D721Med (cell line): ENCODE results near the gene MYL10.

ENCODE experiments used
- DNase-seq: peaks from one replicate; pipeline ENCODE4 v3.0.0; 2011; ENCODE audit warnings: low spot score; ENCODE audit not compliant: insufficient read length
- FAIRE-seq: peaks from 2 replicates; lab custom pipeline; 2011; peaks lifted over from hg19 to GRCh38; lab: Jason Lieb, UNC
- TF ChIP-seq, protein P1 (sequence below): IDR thresholded peaks from 2 replicates; pipeline ENCODE4 v1.5.1; 2012; ENCODE audit warnings: mild to moderate bottlenecking, control low read depth; ENCODE audit not compliant: insufficient read depth; ENCODE audit errors: missing control alignments

MYL10 gene

DNA sequence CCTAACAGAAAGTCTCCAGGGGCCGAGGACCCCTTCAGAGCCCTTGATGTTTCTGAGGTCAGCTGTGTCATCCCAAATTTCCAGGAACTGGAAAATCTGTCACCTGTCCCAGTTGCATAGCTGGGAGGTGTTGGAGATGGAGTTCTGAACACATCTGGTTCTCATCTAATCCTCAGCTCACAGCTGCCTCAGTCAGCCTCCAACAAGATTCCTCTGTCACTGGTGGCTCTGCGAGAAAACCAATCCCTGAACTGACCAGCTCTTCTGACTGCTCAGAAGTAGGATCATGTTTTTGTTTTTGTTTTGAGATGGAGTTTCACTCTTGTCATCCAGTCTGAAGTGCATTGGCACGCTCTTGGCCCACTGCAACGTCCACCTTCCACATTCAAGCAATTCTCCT lies 37.6 kb upstream of the MYL10 start:
- DNase-seq (no peak), FAIRE-seq (no peak)
- TF ChIP-seq, protein P1, sequence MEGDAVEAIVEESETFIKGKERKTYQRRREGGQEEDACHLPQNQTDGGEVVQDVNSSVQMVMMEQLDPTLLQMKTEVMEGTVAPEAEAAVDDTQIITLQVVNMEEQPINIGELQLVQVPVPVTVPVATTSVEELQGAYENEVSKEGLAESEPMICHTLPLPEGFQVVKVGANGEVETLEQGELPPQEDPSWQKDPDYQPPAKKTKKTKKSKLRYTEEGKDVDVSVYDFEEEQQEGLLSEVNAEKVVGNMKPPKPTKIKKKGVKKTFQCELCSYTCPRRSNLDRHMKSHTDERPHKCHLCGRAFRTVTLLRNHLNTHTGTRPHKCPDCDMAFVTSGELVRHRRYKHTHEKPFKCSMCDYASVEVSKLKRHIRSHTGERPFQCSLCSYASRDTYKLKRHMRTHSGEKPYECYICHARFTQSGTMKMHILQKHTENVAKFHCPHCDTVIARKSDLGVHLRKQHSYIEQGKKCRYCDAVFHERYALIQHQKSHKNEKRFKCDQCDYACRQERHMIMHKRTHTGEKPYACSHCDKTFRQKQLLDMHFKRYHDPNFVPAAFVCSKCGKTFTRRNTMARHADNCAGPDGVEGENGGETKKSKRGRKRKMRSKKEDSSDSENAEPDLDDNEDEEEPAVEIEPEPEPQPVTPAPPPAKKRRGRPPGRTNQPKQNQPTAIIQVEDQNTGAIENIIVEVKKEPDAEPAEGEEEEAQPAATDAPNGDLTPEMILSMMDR, result no peak

DNA sequence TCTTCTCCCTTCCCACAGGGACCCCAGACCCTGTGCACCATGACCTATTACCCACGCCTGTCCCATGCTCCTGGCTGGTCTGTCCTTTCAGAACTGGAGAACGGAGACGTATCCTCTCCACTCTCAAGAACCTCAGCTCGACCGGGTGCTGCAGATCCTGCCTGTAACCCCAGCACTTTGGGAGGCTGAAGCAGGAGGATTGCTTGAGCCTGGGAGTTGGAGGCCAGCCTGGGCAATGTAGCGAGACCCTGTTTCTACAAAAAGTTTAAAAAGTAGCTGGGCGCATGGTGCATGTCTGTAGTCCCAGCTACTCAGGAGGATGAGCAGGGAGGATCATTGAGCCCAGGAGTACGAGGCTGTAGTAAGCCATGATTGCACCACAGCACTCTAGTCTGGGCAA lies 37.2 kb upstream of the MYL10 start:
- FAIRE-seq, result no peak
- DNase-seq, result no peak
- TF ChIP-seq, protein P1, result no peak

DNA sequence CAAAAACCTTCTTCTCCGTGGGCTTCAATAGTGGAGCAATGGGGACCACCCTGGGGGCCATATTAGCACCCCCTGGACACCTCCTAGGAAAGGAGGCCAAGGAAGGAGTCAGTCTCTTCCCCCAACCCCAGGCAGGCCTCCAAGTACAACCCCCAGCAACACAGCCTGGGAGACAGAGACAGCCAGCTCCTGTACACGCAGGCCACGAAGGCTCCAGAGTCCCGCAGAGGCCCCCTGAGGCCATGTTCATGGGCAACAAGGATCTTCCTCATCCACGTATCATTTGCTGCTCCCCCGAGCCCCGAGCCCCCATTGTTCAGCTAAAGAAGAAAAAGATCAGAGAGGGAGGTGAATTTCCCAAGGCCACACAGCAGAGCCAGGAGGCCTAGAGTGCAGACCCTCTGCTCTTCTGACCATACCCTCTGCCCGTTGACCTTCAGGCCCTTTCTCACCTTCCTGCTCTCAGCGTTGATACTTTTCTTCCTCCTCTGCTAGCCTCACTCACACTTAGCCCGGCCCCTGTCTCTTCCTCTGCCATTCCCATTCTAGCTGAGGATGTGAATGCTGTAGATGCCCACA lies 35.9 kb upstream of the MYL10 start:
- FAIRE-seq, result no peak
- DNase-seq, result no peak
- TF ChIP-seq, protein P1, result no peak

DNA sequence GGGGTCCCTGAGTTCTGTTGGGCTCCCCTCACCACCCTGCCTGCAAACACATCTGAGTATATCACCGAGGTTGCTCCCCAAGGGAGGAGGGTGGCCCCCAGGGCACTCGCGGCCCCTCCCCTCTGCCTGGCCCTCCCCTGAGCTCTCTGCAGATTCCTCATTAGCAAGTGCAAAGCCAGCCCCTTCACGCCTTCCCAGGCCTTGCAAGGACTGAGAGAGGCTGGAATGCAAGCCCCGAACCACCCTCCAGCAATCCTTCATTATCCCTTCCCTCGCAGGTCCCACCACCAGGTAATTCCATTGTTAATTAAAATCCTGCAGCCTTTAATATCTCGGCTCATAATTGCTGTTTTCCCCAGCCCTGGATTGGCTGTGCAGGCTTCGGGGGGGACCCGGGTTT lies 35.3 kb upstream of the MYL10 start:
- DNase-seq (no peak), FAIRE-seq (no peak)
- TF ChIP-seq, protein P1, result no peak

DNA sequence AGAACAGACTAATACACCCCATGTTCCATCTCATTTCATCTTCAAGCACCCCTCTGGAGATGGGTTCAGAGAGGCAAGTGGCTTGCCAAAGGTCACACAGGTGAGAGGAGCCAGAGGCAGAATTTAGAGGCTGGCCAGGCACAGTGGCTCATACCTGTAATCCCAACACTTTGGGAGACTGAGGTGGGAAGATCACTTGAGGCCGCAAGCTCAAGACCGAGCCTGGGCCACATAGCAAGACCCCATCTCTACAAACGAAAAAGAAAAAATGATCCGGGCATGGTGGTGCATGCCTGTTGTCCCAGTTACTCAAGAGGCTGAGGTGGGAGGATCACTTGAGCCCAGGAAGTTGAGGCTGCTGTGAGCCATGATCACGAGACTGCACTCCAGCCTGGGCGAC lies 34.7 kb upstream of the MYL10 start:
- DNase-seq (no peak), FAIRE-seq (no peak)
- TF ChIP-seq, protein P1, result no peak

DNA sequence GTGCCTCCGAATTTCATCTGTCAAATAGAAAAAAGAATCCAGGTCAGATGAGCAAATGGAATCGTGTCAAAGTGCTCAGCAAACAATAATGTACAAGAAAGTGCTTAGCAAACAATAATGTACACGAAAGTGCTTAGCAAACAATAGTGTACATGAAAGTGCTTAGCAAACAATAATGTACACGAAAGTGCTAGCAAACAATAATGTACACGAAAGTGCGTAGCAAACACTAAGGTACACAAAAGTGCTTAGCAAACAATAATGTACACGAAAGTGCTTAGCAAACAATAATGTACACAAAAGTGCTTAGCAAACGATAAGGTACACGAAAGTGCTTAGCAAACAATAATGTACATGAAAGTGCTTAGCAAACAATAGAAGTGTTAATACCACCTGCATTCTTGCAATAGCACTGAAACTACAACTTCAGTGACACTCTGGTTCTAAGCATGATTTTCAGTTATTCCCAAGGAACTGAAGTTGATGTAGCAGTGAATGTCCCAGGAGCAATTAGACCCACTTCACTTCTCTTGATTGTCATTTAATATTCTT lies 33.4 kb upstream of the MYL10 start:
- no peak for FAIRE-seq

DNA sequence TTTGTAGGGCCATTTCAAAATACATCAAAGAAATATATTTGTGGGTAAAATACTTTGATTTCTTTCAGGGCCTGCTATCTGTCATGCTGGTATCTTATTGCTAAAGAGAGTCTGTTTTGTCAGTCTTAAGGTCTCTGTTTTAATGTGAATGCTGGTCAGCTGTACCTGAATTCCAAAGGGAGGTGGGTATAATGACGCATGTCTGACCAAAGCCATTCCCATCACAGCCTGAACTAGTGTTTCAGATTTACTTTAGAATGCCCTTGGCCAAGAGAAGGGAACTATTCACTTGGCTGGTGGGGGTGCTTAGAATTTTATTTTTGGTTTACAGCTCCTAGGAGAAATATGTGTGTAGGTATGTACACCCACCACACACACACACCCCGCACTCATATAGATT lies 30.6 kb upstream of the MYL10 start:
- FAIRE-seq (no peak), DNase-seq (no peak)
- TF ChIP-seq, protein P1, result no peak

More for the DNA sequence above, 33.4 kb upstream of the MYL10 start:
- TF ChIP-seq, protein P1, result no peak
- DNase-seq, result no peak
